ENCODE data around the gene ST3GAL6.
A peak's percentile ranks its signal among the peaks of the same experiment; 100 is the strongest.
"Not testable (repeated sequence)": the region's sequence is repeated elsewhere in the genome, so short reads cannot be mapped to it uniquely, and the experiment has no call there.

Gene ST3GAL6

GRCh38 chr3:98805571-98805970 lies 42.4 kb downstream of the ST3GAL6 start:
- DNase-seq (ENCODE audit: low read depth): no peak

- no peak for DNase-seq (ENCODE audit: low read depth)
Observed at GRCh38 chr3:98806521-98806920, 43.4 kb downstream of the ST3GAL6 start.

GRCh38 chr3:98807011-98807410 lies 43.9 kb downstream of the ST3GAL6 start:
- no peak for DNase-seq (ENCODE audit: low read depth)

GRCh38 chr3:98807561-98807960 lies 44.4 kb downstream of the ST3GAL6 start:
- DNase-seq (ENCODE audit: low read depth): no peak

- no peak for DNase-seq (ENCODE audit: low read depth)
Observed at GRCh38 chr3:98808071-98808470, 44.9 kb downstream of the ST3GAL6 start.

- DNase-seq (ENCODE audit: low read depth): no peak
Observed at GRCh38 chr3:98809557-98809956, 46.4 kb downstream of the ST3GAL6 start.

GRCh38 chr3:98811048-98811447 lies 47.9 kb downstream of the ST3GAL6 start:
- DNase-seq (ENCODE audit: low read depth): no peak

GRCh38 chr3:98812851-98813374 lies 49.8 kb downstream of the ST3GAL6 start:
- DNase-seq (ENCODE audit: low read depth): peak; percentile 28

- peak; percentile 35 for DNase-seq (ENCODE audit: low read depth)
Observed at GRCh38 chr3:98814817-98815420, 51.8 kb downstream of the ST3GAL6 start.

- DNase-seq (ENCODE audit: low read depth): peak; percentile 34
Observed at GRCh38 chr3:98817547-98818041, 54.5 kb downstream of the ST3GAL6 start.

GRCh38 chr3:98821063-98821462 lies 57.9 kb downstream of the ST3GAL6 start:
- no peak for DNase-seq (ENCODE audit: low read depth)

GRCh38 chr3:98823791-98824190 lies 60.7 kb downstream of the ST3GAL6 start:
- no peak for DNase-seq (ENCODE audit: low read depth)

- DNase-seq (ENCODE audit: low read depth): peak; percentile 16
Observed at GRCh38 chr3:98824256-98824655, 61.1 kb downstream of the ST3GAL6 start.

GRCh38 chr3:98826126-98826525 lies 63.0 kb downstream of the ST3GAL6 start:
- DNase-seq (ENCODE audit: low read depth): no peak

- DNase-seq (ENCODE audit: low read depth): no peak
Observed at GRCh38 chr3:98827221-98827920, 64.2 kb downstream of the ST3GAL6 start.

GRCh38 chr3:98829246-98829832 lies 66.2 kb downstream of the ST3GAL6 start:
- no peak for DNase-seq (ENCODE audit: low read depth)

GRCh38 chr3:98831060-98831459 lies 67.9 kb downstream of the ST3GAL6 start:
- not testable (repeated sequence) for DNase-seq (ENCODE audit: low read depth)

- DNase-seq (ENCODE audit: low read depth): no peak
Observed at GRCh38 chr3:98839846-98840245, 76.7 kb downstream of the ST3GAL6 start.

- no peak for DNase-seq (ENCODE audit: low read depth)
Observed at GRCh38 chr3:98843266-98843959, 80.3 kb downstream of the ST3GAL6 start.

All from fibroblast of the conjunctiva (primary cell).